GM18907 (cell line): Measurements from ENCODE around the gene HBP1.
"Not testable (repeated sequence)": the region's sequence is repeated elsewhere in the genome, so short reads cannot be mapped to it uniquely, and the experiment has no call there.

ENCODE experiments used
- ATAC-seq: cut with Tn5 transposase; IDR thresholded peaks from one replicate; pipeline ENCODE4 v1.9.1; 2021; ENCODE audit warnings: mild to moderate bottlenecking, moderate library complexity; ENCODE audit not compliant: unreplicated experiment

The HBP1 gene, protein sequence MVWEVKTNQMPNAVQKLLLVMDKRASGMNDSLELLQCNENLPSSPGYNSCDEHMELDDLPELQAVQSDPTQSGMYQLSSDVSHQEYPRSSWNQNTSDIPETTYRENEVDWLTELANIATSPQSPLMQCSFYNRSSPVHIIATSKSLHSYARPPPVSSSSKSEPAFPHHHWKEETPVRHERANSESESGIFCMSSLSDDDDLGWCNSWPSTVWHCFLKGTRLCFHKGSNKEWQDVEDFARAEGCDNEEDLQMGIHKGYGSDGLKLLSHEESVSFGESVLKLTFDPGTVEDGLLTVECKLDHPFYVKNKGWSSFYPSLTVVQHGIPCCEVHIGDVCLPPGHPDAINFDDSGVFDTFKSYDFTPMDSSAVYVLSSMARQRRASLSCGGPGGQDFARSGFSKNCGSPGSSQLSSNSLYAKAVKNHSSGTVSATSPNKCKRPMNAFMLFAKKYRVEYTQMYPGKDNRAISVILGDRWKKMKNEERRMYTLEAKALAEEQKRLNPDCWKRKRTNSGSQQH

DNA sequence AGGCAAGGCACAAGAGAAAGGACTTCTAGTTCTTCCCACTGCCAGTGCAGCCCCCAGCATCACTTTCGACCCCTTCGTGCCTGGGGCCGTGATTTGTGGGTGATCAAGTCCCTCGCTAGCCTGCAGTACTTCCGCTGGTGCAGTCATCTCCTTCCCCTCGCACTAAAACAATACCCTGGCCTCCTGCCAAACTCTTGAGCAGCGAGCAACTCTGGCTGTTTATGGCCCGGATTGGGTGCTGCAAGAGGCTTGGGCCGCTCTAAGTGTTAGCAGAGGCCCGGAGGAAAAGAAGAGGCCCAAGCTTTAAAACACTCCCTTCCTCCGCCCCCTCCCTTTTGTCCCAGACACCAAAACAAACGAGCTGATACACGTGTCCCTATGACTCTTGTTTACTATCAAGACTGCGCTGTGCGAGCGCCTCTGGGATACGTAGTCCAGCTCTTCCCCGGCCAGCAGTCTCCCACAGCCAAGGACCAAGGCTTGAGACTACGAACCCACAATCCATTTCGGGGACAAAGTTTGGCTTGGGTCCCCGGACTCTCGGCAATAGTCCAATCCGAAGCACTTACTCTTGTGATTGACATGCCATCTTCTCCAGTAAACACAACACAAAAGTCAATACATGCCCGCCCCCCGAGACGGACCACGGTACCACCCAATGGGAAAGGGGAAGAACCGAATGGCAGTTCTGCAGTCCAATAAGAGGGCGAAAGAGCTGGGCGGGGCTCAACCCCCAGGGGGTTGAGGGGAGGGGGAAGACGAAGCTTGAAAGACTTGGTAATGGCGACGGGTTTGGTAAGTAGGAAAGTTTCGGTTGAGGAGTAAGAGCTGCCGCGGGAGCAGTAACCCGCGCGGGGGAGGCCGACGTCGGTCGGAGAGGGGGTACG, at the start of gene HBP1:
Gene HBP1, plus strand, starts transcription at position 771 of the 887 bp plus-strand sequence. CDS start 10,891 bp downstream, outside the sequence.
- ATAC-seq, result peak; percentile 91

DNA sequence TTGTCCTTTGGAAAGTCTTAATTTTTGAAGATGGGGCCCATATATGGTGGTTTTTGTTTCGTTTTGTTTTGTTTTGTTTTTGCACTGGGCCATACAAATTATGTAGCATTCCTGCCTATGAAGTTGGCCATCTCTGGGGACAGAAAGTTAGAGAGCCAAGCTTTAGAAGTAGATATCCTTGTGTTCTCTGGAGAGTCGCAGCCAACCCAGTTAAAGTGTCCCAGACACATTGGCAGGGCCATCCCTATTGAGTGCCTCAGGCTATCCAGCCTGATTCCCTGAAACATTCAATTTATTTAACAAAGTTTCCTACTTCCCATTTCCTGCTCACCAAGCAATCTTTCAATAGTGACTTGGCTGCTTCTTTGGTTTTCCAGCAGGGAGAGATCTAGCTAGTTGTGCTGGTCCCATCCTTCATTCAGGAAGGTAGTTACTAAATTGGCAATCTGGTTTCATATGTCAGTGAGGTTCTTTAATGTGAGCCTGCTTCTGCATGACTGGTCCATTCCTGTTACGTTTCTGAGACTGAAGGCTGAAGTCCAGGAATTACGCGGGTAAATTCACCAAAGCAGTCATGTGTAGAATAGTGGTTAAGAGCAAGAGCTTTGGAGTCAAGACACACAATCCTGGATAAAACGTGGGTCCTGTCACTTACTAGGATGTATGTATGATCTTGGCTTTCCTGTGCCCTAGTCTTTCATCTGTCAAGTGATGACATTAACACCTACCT, 49.3 kb upstream of the HBP1 start:
- ATAC-seq, result no peak

DNA sequence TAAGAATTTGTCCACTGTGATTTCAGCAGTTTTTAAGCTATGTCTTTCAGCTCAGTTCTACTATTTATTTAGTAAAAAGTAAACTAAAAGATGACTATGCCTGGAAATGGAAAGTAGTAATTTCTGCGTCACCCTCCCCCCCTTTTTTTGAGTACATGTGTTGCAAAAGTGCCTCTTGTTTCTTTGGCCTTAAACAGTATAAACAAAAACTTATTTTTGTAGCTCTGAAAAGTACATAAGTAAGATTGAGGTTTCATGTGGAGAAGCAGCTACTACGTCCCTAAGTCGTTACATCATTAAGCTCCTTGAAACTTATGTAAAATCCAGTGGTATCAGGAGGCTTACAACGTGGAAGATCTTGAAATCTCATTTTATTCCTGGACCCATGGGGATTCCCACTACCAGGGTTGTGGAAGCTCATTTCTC, 46.3 kb upstream of the HBP1 start:
- ATAC-seq, result no peak

DNA sequence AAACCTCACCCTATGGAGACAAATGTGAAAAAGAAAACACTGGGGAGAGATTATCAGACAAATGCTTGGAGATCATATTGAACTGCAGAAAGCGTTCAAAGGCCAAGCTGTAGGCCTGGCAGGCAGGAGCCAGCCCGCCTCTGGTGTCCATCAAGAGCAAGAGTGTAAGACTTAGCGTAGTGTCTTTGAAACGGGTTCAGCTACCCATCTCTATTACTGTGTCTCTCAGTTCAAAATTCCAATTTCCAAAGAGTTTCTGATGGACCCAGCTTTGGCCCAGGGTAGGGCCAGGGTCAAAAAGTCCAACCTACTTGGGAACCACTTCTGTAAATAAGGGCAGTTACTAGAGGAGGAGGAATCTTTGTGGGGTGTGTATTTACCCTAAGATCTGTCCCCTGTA, 45.4 kb upstream of the HBP1 start:
- no peak for ATAC-seq

DNA sequence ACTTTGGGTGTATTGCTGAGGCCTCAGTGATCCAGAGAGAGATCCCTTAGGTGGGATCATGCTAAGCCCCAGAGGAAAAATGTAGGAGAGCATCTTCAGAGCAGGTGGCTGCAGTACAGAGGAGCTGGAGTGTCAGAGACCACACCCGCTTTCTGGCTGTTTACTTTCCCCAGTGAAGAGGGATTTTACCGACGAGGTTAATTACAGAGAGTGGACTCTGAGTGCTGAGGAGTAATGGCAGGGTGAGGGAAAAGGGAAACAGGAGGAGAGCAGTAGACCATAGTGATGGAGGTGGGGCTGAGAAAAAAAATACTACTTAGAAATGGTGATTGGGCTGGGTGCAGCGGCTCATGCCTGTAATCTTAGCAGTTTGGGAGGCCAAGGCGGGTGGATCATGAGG, 43.3 kb upstream of the HBP1 start:
- no peak for ATAC-seq

DNA sequence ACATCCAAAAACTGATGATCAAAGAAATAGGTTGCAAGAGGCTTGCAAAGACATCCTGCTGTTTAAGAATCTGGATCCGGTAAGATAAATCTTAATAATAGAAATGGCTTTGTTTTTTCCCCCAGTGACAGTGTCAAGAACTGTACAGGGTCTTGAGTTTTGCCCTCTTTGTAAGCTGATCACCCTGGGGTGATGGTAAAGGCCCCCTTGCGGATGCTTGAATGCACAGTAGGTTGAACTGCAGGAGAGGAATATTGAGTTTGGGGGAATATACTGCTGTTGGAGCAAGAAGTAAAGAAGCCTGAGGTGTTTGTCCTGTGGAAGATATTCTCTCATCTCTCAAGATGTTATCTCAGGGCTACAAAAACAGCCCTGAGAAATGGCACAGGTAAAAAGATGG, 40.6 kb upstream of the HBP1 start:
- ATAC-seq, result no peak

DNA sequence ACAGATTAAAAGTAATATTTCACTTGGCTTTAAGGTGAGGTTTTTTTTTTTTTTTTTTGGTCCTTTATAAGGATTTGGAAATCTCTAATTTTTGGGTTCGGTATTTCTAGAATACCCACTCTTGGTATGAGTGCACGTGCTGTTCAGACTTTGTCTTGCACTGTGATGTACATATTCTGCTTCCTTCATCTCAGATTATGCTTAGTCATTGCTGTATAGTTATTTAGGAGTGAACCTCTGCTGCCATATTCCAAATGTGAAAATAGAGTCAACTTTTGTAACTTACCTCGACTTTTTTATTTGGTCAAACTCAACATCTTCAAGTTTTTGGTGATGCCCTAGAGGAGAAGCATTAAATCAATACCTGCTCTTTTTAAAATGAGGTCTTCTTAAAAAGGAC, 40.1 kb upstream of the HBP1 start:
- ATAC-seq, result no peak

DNA sequence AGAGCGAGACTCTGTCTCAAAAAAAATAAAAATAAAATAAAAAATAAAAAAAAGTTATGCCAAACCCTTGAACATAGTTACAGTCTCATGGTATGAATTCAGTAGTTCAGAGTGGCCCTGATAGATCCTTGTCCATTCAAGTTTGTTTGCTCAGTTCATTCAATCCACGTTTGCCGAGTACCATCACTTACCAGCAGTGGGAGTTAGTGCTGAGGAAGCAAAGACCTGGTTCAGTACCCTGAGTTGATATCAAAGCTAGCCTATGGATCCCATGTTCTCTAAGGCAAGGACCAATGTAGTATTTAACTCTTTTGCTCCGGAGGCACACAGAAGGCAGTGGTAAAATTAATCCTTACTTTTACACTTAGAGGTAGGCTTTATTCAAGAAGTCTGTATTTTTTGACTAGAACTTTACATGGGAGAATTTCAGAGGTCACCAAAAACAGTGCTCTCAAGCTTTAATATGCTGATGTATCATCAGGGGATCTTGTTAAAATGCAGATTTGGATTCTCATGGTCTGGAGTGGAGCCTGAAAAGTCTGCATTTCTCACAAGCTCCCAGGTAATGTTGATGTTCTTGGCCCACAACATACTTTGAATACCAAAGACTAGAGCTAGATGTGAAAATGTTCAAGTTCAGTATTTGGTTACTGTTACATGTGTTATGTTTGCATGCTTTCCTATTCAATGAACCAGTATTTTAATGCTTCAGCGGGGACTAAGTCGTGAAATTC, 38.1 kb upstream of the HBP1 start:
- no peak for ATAC-seq

DNA sequence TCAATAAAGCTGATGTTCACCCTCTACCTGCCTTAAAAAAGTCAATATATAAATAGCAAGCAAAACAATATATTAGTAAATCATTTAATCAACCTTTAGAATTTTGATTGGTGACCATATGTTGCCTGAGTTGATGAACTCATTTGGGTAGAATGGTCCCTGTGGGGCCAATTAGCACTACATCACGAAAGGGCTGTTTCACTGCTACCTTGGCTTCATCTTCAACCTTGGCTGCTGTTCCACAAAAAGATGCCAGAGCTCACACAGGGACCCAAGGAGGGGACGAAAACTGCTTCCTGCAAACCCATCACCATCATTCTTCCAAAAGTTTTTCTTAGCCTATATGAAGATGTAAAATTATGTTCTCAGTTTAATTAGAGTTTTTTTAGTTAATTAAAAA, 35.4 kb upstream of the HBP1 start:
- ATAC-seq, result no peak

DNA sequence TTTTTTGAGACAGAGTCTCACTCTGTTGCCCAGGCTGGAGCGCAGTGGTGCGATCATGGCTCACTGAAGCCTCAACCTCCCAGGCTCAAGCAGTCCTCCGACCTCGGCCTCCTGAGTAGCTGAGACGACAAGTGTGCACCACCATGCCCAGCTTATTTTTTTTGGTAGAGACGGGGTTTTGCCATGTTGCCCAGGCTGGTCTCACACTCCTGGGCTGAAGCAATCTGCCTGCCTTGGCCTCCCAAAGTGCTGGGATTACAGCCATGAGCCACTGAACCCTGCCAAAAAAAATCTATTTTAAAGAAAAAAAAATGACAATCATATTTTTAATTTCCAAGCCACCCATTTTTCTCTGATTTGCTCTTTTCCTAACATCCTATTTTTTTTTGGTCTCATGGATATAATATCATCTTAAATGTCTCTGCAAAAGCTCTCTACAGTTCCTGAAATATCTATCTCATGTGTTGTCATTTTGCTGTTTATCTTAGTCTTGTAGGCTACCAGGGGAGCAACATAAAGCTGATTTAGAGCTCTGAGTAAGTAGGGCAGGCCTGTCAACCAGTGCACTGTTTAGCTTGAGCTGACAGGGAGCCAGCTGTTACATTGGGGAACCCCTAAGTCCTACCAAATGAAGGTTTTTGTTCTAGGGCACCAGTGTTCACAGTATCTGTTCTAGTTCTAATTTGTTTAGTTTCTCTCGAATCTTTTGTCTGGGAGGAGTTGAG, 29.9 kb upstream of the HBP1 start:
- ATAC-seq, result no peak

DNA sequence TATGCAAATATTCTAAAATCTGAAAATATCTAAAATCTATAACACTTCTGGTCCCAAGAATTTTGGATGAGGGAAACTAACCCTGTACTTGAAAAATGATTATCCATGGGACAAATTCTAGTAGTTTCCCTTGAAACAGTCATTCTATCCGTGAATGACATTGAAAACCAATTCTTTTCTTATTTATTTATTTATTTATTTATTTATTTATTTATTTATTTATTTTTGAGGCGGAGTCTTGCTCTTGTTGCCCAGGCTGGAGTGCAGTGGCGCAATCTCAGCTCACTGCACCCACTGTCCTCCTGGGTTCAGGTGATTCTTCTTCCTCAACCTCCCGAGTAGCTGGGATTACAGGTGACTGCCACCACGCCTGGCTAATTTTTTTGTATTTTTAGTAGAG, 24.9 kb upstream of the HBP1 start:
- not testable (repeated sequence) for ATAC-seq

DNA sequence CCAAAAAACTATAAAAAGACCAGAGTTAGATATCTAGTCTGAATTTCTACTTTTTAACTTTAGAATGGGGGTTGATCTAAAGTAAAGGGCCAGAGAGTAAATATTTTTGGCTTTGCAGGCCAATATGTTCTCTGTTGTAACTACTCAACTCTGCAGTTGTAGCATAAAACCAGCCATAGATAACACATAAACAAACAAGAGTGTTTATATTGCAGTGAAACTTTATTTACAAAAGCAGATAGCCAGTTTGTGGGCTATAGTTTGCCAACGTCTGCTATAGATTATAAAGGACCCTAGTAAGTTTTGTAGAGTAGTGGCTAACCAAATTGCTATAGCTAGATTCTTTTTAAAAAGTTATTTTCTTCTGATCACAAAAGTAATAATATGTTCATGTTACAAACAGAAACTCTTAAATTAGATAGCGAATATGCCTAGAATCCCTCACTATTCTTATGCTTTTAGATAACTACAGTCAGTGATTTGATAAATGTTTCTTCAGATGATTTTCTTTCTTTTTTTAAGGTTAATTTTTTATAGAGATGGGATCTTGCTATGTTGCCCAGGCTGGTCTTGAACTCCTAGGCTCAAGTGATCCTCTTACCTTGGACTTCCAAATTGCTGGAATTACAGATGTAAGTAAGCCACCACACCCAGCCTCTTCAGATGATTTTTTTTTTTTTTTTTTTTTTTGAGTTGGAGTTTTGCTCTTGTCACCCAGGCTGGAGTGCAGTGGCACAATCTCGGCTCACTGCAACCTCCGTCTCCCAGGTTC, 23.6 kb upstream of the HBP1 start:
- ATAC-seq, result no peak

DNA sequence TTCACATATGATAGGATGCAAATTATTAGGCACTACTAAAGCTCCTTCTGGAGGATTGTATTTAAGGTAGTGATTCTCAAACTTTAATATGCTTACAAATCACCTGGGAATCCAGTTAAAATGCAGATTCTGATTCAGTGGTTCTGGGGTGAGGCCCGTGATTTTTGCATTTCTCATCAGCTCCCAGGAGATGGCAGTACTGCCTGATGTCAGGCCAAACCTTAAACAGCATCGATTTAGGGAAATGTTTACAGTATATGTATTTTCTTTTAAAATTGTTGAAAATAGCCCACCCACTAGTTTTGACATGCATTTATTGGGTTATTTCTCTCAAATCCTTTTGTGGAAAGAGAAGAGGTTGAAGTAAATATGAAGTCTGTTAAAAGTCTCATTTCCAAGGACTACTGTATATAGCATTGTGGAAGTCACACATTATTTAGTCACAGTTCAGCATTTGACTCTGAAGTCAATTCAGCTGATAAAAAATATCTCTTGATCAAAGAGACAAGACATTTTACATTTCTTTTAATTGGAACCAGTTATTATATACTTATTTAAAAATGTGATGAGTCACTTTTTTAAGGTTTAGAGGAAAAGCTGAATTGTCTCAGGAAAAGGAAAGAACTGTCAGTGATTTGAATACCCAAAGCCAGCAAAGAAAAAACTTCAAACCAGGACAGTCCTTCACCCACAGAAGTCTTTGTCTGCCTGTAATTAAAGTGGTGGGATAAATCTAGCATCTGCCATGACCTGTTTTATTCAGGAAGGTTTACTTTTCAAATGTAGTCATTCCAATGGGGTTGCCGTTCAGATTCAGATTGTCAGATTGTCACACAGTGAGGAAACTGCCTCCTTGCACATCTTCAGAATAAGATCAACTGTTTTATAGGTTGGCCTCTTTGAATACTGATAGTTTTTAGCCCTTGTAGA, 21.1 kb upstream of the HBP1 start:
- ATAC-seq, result no peak

DNA sequence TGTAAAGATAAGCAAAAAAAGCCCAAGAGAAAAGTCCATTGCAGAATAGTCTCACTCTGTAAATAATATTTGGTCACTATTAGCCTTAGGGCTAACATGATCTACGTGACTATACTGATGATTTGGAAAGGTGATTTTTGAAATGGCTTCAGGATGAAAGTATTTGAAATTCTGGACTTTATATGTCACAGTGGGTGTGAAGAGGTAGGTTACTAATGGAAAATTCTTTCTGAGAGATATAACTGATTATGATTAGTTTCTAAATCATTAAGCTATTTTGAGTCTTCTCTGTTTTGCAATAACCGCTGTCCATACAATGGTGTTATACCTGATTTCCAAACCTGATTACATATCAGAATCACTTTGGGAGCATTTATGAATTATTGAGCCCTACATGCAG, 20.1 kb upstream of the HBP1 start:
- ATAC-seq, result no peak

DNA sequence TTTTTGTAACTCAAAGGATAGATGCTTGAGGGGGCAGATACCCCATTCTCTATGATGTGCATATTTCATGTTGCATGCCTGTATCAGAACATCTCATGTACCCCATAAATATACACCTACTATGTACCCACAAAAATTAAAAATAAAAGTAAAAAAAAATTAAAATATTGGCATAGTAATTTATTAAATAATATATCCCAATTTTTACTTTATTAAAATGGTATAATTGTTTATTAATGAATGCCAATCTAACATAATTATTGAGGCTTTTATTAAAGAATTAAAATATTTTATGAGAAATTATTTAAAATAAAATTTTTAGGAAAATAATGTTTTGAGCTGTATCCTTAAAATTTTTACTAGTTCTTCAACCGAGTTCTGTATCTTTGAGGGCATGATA, 18.9 kb upstream of the HBP1 start:
- ATAC-seq, result no peak

DNA sequence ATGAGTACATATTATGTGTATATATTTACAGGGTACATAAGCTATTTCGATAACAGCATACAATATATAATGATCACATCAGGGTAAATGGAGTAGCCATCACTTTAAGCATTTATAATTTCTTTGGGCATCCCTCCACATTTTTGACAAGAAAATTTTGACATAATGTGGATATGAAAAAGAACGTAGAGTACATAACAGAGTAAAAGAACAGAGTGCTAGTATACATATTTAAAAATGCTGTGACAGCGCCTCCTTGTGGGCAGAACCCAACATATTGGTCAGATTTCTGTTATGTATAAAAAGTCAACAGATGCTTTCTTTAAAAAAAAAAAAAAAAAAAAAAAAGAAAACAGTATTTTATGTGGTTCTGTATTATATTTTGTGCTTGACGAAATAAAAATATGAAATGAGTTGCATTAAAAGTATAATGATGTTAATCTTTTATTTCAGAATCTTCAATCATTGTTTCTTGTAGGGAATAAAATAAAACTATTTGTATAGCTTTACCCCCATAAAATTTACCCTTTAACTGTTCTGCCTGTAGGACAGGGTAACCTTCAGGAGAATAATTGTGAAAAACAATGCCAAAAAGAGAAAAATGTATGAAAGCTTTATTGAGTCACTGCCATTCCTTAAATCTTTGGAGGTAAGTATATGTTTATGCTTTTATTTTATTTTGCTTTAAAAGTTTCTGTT, 18.3 kb upstream of the HBP1 start:
- ATAC-seq, result no peak

DNA sequence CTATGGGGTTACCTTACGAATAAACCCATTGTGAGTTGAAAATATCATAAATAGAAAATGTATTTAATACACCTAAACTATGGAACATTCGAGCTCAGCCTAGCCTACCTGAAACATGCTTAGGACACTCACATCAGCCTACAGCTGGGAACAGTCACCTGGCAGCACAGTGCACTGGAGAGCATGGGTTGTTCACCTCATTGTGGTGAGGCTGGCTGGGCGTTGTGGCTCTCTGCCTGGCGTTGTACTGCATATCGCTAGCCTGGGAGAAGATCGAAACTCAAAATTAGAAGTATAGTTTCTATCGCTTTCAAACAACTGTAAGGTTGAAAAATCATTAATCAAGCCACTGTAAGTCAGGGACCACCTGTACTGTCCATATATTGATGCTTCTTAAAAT, 17.3 kb upstream of the HBP1 start:
- no peak for ATAC-seq
